Measurements from ENCODE around the gene MAT1A.

The MAT1A gene

GRCh38 chr10:80277567-80278250 is 11.7 kb downstream of the MAT1A start:
- no peak for TF ChIP-seq CTCF (IDR thresholded peaks at IDR 0.05)
- no peak for DNase-seq (ENCODE audit: low spot score)
- no peak overlapping the region for H3K4me3 ChIP-seq
- H3K27ac ChIP-seq: no peak overlapping the region

GRCh38 chr10:80277016-80277415 is 12.4 kb downstream of the MAT1A start:
- Histone ChIP-seq H3K4me3 (no peak overlapping the region), H3K27ac (no peak overlapping the region)
- TF ChIP-seq CTCF (IDR thresholded peaks at IDR 0.05): no peak
- no peak for DNase-seq (ENCODE audit: low spot score)

GRCh38 chr10:80276335-80276734 is 13.1 kb downstream of the MAT1A start:
- DNase-seq (ENCODE audit: low spot score): no peak
- Histone ChIP-seq H3K4me3 (no peak overlapping the region), H3K27ac (no peak overlapping the region)
- TF ChIP-seq CTCF (IDR thresholded peaks at IDR 0.05): no peak

- H3K27ac ChIP-seq: no peak overlapping the region
- H3K4me3 ChIP-seq: no peak overlapping the region
- no peak for DNase-seq (ENCODE audit: low spot score)
- TF ChIP-seq CTCF (IDR thresholded peaks at IDR 0.05): no peak
These were observed 13.7 kb downstream of the MAT1A start for GRCh38 chr10:80275756-80276155.

GRCh38 chr10:80275135-80275498 is 14.3 kb downstream of the MAT1A start:
- no peak for TF ChIP-seq CTCF (IDR thresholded peaks at IDR 0.05)
- Histone ChIP-seq H3K27ac (no peak overlapping the region), H3K4me3 (no peak overlapping the region)
- DNase-seq (ENCODE audit: low spot score): peak; percentile 55

- H3K4me3 ChIP-seq: no peak overlapping the region
- TF ChIP-seq CTCF (IDR thresholded peaks at IDR 0.05): no peak
- peak; percentile 71 for DNase-seq (ENCODE audit: low spot score)
- H3K27ac ChIP-seq: no peak overlapping the region
These were observed 14.9 kb downstream of the MAT1A start for GRCh38 chr10:80274396-80275134.

Measured in coronary artery (tissue), 2 donors.